ENCODE data around the gene ANKRD39. TPM values are rescaled to one million over a fixed set of nuclear protein-coding genes. Genes with fewer than 3 reads are reported as not detected.
A peak's percentile ranks its signal among the peaks of the same experiment; 100 is the strongest.

ANKRD39 gene
- total and polyA plus RNA-seq, 2 donors from 2014 or later = 10.8 to 19.2 TPM

DNA sequence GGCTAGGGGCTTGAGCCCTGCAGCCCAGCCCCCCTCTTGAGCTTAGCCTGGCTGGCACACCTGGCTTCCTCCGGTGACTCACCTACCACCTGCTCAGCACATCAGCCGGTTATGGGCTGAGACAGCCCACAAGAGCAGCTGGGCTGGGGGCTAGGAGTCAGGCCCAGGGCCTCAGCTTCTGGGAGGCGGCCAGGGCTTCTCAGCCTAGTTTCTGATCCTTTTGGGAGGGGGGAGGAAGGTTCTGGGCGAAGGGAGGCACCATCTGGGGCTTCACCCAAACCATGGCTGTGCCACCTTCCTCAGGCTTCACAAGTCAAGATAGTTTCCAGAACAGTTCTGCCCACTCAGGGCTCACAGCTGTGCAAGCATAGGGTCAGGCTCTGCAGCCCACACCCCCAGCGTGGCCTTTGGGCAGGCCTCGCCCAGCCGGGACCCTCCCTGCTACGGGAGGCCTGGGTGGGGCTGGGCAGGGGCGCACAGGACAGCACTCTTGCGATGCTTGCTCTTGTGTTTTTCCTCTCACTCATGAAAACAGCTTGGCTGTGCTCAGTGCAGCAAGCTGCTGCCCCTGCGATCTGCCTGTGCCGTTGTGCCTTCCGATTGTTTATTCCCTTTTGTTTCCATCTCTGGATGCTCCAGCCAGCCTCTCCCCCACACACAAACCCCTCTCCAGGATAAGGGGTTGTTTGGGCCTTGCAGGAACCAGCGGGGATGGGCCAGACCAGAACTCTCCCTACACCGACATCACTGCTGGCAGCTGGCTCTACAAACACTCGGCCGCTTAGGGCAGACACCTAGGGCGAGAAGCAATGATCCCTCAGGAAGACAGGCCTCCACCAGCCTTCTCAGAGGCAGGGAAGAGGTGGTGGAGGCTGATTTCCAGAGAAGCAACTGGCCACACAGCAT is 38.2 kb upstream of the ANKRD39 start:
- no peak for FAIRE-seq
- intact Hi-C loops (cut with DNase I) = no loop called here
- Histone ChIP-seq H3K36me3 (ENCODE audit: control insufficient read depth in 2 of 3, insufficient read depth in 3 of 3, low read length in 3 of 3) (no peaks in the 10 kb centered on the region), H3K4me3 (ENCODE audit: low read length in 3 of 3) (no peak overlapping the region), H3K27ac (ENCODE audit: low read depth in 2 of 2, low read length in 2 of 2) (no peak overlapping the region), H3K4me1 (ENCODE audit: control insufficient read depth in 2 of 3, insufficient read depth in 2 of 3, low read depth in 1 of 3, low read length in 3 of 3) (peaks cover 0 to 14% (median 0%) of the 10 kb centered on the region in 3 donors), H3K27me3 (ENCODE audit: control insufficient read depth, insufficient read depth, low read length) (no peaks in the 10 kb centered on the region), H3K9me3 (ENCODE audit: control insufficient read depth in 2 of 3, insufficient read depth in 1 of 3, low read length in 3 of 3) (no peaks in the 10 kb centered on the region), H3K9ac (ENCODE audit: low read length in 3 of 3) (no peak overlapping the region)
- peak in 3 of 5 donors; percentile 53 to 88 (median 59) for DNase-seq
- TF ChIP-seq CTCF (IDR thresholded peaks at IDR 0.05; ENCODE audit: borderline replicate concordance, extremely low read depth, insufficient read depth) = no peak

DNA sequence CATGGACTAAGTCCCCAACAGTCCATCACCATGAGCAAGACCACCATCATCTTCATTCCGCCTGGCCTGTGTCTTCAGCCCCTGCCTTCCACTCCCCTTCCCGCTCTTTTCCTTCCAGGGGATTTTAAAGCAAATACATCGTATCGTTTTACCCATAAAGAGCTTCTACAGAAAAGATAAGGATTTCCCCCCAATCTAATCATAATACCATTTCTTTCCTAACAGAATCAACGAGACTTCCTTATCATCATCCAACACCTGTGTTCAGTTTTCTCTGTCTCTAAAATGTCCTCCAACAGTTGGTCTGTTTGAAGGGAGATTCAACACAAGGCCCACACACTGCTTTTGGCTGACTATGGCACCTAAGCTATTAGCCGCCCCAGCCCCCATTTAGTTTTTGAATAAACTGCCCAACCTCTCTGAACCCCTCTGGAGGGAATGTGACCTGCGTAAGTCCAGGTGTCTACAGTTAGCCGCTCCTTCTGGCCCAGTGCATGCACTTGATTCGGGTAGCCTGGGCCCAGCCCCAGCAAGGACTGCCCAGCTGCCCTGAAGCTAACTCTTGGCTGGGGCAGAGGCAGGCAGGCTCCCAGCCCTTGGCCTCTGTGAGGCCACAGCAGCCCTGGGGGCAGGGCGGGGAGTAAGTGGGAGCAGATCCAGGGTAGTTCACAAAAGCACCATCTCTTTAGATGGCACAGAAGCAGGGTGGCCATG is 37.4 kb upstream of the ANKRD39 start:
- DNase-seq = no peak
- Histone ChIP-seq H3K4me3 (ENCODE audit: low read length in 3 of 3) (no peak overlapping the region), H3K4me1 (ENCODE audit: control insufficient read depth in 2 of 3, insufficient read depth in 2 of 3, low read depth in 1 of 3, low read length in 3 of 3) (peaks cover 0 to 15% (median 0%) of the 10 kb centered on the region in 3 donors), H3K9me3 (ENCODE audit: control insufficient read depth in 2 of 3, insufficient read depth in 1 of 3, low read length in 3 of 3) (no peaks in the 10 kb centered on the region), H3K27ac (ENCODE audit: low read depth in 2 of 2, low read length in 2 of 2) (no peak overlapping the region), H3K27me3 (ENCODE audit: control insufficient read depth, insufficient read depth, low read length) (no peaks in the 10 kb centered on the region), H3K36me3 (ENCODE audit: control insufficient read depth in 2 of 3, insufficient read depth in 3 of 3, low read length in 3 of 3) (no peaks in the 10 kb centered on the region), H3K9ac (ENCODE audit: low read length in 3 of 3) (no peak overlapping the region)
- intact Hi-C loops (cut with DNase I) = no loop called here
- TF ChIP-seq CTCF (IDR thresholded peaks at IDR 0.05; ENCODE audit: borderline replicate concordance, extremely low read depth, insufficient read depth) = no peak
- no peak for FAIRE-seq

DNA sequence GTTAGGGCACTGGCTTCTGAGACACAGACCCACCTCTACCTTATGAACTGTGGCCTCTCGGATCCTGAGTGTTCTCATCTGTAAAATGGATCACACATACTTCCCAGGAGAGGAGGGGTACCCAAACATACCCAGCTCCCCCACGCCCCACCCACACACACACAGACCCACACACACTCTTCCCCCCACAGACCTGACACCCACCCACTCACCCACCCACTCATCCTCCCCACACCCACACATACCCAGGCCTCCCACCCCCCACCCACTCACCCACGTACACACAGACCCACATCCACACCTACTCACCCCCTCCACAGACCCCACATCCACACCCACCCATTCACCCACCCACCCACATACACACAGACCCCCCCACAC is 36.3 kb upstream of the ANKRD39 start:
- H3K27ac ChIP-seq (ENCODE audit: low read depth in 2 of 2, low read length in 2 of 2) = no peak overlapping the region
- no peak overlapping the region for H3K9ac ChIP-seq (ENCODE audit: low read length in 3 of 3)
- H3K4me1 ChIP-seq (ENCODE audit: control insufficient read depth in 2 of 3, insufficient read depth in 2 of 3, low read depth in 1 of 3, low read length in 3 of 3) = peaks cover 0 to 15% (median 0%) of the 10 kb centered on the region in 3 donors
- no peak for DNase-seq
- no peaks in the 10 kb centered on the region for H3K36me3 ChIP-seq (ENCODE audit: control insufficient read depth in 2 of 3, insufficient read depth in 3 of 3, low read length in 3 of 3)
- TF ChIP-seq CTCF (IDR thresholded peaks at IDR 0.05; ENCODE audit: borderline replicate concordance, extremely low read depth, insufficient read depth) = no peak
- H3K9me3 ChIP-seq (ENCODE audit: control insufficient read depth in 2 of 3, insufficient read depth in 1 of 3, low read length in 3 of 3) = no peaks in the 10 kb centered on the region
- H3K4me3 ChIP-seq (ENCODE audit: low read length in 3 of 3) = no peak overlapping the region
- intact Hi-C loops (cut with DNase I) = no loop called here
- no peaks in the 10 kb centered on the region for H3K27me3 ChIP-seq (ENCODE audit: control insufficient read depth, insufficient read depth, low read length)
- FAIRE-seq = no peak

All from kidney (tissue), 14 donors.